ENCODE data around the gene CMTM4. TPM values are rescaled to one million over a fixed set of nuclear protein-coding genes. Genes with fewer than 3 reads are reported as not detected.

CMTM4 gene
- polyA plus RNA-seq, 1 donor from 2014 or later, result 27.2 TPM

DNA sequence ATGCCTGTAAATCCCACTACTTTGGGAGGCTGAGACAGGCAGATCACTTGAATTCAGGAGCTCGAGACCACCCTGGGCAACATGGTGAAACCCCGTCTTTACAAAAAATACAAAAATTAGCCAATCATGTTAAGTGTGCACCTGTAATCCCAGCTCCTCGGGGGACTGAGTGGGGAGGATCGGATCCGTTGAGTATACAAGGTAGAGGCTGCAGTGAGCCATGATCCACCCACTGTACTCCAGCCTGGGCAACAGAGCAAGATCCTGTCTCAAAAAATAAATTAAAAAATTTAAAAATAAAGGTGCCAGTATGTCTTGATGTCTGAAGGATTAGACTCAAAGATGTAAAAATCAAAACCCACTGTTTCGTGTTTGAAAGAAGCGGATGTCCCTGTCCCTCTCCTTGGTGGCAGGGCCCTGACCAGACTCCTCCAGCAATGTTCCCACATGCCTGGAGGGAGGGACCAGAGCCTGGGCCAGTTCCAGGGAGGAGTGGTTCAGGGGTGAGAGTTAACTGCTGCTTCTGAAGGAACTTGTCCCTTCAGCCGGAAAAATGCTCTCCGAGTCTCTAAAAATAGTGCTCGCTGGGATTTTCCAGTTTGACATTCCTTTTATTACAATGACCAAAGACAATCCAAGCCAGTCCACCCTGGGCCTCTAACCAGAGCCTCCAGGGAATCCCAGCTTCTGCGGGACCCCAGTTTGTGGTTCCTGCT is 9.4 kb upstream of the CMTM4 start (continued):
- TF ChIP-seq SMC3 (conservative IDR thresholded peaks at IDR 0.05; ENCODE audit: poor library complexity) (no peak), TAF1 (IDR thresholded peaks at IDR 0.05; ENCODE audit: low read depth) (no peak)

GRCh38 chr16:66703406-66704215 is 7.1 kb upstream of the CMTM4 start:
- TF ChIP-seq EP300 (conservative IDR thresholded peaks at IDR 0.05; ENCODE audit: poor library complexity, severe bottlenecking) (no peak), MXI1 (conservative IDR thresholded peaks at IDR 0.05; ENCODE audit: poor library complexity, severe bottlenecking) (no peak), TAF1 (IDR thresholded peaks at IDR 0.05; ENCODE audit: low read depth) (no peak), REST (IDR thresholded peaks at IDR 0.05; ENCODE audit: borderline replicate concordance) (no peak), RAD21 (conservative IDR thresholded peaks at IDR 0.05) (no peak), POLR2AphosphoS5 (IDR thresholded peaks at IDR 0.05) (no peak), SMC3 (conservative IDR thresholded peaks at IDR 0.05; ENCODE audit: poor library complexity) (no peak), EZH2 (IDR thresholded peaks at IDR 0.05; ENCODE audit: borderline replicate concordance, insufficient read depth, low read length, poor library complexity, severe bottlenecking) (no peak)
- TF ChIP-seq, protein P1, sequence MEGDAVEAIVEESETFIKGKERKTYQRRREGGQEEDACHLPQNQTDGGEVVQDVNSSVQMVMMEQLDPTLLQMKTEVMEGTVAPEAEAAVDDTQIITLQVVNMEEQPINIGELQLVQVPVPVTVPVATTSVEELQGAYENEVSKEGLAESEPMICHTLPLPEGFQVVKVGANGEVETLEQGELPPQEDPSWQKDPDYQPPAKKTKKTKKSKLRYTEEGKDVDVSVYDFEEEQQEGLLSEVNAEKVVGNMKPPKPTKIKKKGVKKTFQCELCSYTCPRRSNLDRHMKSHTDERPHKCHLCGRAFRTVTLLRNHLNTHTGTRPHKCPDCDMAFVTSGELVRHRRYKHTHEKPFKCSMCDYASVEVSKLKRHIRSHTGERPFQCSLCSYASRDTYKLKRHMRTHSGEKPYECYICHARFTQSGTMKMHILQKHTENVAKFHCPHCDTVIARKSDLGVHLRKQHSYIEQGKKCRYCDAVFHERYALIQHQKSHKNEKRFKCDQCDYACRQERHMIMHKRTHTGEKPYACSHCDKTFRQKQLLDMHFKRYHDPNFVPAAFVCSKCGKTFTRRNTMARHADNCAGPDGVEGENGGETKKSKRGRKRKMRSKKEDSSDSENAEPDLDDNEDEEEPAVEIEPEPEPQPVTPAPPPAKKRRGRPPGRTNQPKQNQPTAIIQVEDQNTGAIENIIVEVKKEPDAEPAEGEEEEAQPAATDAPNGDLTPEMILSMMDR (IDR thresholded peaks at IDR 0.05; ENCODE audit: poor library complexity, severe bottlenecking), result no peak
- Histone ChIP-seq H3F3A (ENCODE audit: insufficient read depth, low read length, poor library complexity, severe bottlenecking) (no peaks in the 10 kb centered on the region), H3K79me2 (replicated peaks; ENCODE audit: insufficient read depth, low read length) (no peaks in the 10 kb centered on the region), H3K9me3 (ENCODE audit: low read length) (no peaks in the 10 kb centered on the region), H3K9ac (ENCODE audit: low read length) (no peak overlapping the region), H3K4me2 (ENCODE audit: low read length) (no peak overlapping the region), H3K27ac (ENCODE audit: low read length) (no peak overlapping the region), H3K4me3 (ENCODE audit: low read length) (no peak overlapping the region), H4K20me1 (ENCODE audit: insufficient read depth) (no peaks in the 10 kb centered on the region), H3K9me2 (ENCODE audit: insufficient read depth, low read length) (no peaks in the 10 kb centered on the region), H3K36me3 (ENCODE audit: insufficient read depth, low read length) (no peaks in the 10 kb centered on the region), H3K27me3 (ENCODE audit: insufficient read depth, low read depth, low read length) (no peaks in the 10 kb centered on the region), H2AFZ (ENCODE audit: low read depth, low read length) (no peak overlapping the region)

DNA sequence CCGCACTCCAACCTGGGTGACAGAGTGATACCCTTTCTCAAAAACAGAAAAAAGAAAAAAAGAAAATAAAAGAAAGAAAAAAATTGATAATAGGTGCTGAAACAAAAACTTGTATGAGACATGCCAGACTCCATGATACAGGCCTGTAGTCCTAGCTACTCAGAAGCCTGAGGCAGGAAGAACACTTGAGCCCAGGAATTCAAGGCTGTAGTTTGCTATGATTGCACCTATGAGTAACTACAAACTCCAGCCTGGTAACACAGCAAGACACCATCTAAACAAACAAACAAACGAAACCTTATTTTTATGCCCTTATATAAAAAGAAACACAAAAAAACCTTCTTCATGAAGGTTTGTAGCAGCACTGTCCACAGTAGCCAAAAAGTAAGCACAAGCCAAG is 5.0 kb upstream of the CMTM4 start:
- no peaks in the 10 kb centered on the region for H3K27me3 ChIP-seq (ENCODE audit: insufficient read depth, low read depth, low read length)
- no peaks in the 10 kb centered on the region for H3K36me3 ChIP-seq (ENCODE audit: insufficient read depth, low read length)
- no peak overlapping the region for H3K4me2 ChIP-seq (ENCODE audit: low read length)
- no peaks in the 10 kb centered on the region for H3K79me2 ChIP-seq (replicated peaks; ENCODE audit: insufficient read depth, low read length)
- H4K20me1 ChIP-seq (ENCODE audit: insufficient read depth), result no peaks in the 10 kb centered on the region
- no peaks in the 10 kb centered on the region for H3K9me3 ChIP-seq (ENCODE audit: low read length)
- H3F3A ChIP-seq (ENCODE audit: insufficient read depth, low read length, poor library complexity, severe bottlenecking), result no peaks in the 10 kb centered on the region
- TF ChIP-seq REST (IDR thresholded peaks at IDR 0.05; ENCODE audit: borderline replicate concordance) (no peak), TAF1 (IDR thresholded peaks at IDR 0.05; ENCODE audit: low read depth) (no peak), RAD21 (conservative IDR thresholded peaks at IDR 0.05) (no peak), EP300 (conservative IDR thresholded peaks at IDR 0.05; ENCODE audit: poor library complexity, severe bottlenecking) (no peak), EZH2 (IDR thresholded peaks at IDR 0.05; ENCODE audit: borderline replicate concordance, insufficient read depth, low read length, poor library complexity, severe bottlenecking) (no peak), MXI1 (conservative IDR thresholded peaks at IDR 0.05; ENCODE audit: poor library complexity, severe bottlenecking) (no peak), POLR2AphosphoS5 (IDR thresholded peaks at IDR 0.05) (no peak)
- TF ChIP-seq, protein P1 (IDR thresholded peaks at IDR 0.05; ENCODE audit: poor library complexity, severe bottlenecking), result no peak
- no peak overlapping the region for H3K27ac ChIP-seq (ENCODE audit: low read length)
- no peak overlapping the region for H3K9ac ChIP-seq (ENCODE audit: low read length)
- H3K4me3 ChIP-seq (ENCODE audit: low read length), result no peak overlapping the region
- no peaks in the 10 kb centered on the region for H3K9me2 ChIP-seq (ENCODE audit: insufficient read depth, low read length)
- H2AFZ ChIP-seq (ENCODE audit: low read depth, low read length), result no peak overlapping the region
